HEK293 (cell line): ENCODE measurements around the gene ANKRD44.

ENCODE experiments used
- CTCF ChIP-seq: fragments of 450-650 bp; formaldehyde crosslinking; IDR thresholded peaks from 2 replicates; pipeline ENCODE4 v1.5.1; 2016; ENCODE audit warnings: missing biosample characterization, missing genetic modification characterization
- ZNF37A ChIP-seq: fragments of 450-650 bp; IDR thresholded peaks from 2 replicates; pipeline ENCODE4 v1.5.1; 2018; ENCODE audit warnings: missing biosample characterization, missing genetic modification characterization

- TF ChIP-seq ZNF37A (tag by site-specific recombination) (no peak), CTCF (tag by site-specific recombination) (no peak)
These were observed 31.5 kb downstream of the ANKRD44 start for GRCh38 chr2:197278799-197279763.
